ENCODE data around the gene CCT5.

DNA sequence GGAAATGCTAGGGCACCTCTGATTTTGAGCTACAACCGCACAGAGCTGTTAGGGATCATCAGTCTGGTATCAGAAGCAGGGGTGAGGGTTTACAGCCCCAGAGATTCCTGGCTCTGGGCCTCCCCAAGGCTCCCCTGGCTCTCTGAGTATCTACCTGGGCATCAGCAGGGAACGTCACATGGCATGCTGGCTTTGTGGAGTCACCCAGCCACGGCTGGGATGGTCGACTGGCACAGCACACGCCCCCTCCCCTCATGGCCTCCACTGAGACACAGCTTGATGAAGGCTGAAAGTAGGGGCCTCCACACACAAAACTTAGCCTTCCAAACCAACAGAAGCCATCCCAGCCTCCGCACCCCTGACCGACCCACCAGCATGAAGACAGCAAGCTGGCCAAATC is 17.1 kb upstream of the CCT5 start:
- TF ChIP-seq POLR2A (IDR thresholded peaks at IDR 0.05), result no peak
- TF ChIP-seq, protein P1, sequence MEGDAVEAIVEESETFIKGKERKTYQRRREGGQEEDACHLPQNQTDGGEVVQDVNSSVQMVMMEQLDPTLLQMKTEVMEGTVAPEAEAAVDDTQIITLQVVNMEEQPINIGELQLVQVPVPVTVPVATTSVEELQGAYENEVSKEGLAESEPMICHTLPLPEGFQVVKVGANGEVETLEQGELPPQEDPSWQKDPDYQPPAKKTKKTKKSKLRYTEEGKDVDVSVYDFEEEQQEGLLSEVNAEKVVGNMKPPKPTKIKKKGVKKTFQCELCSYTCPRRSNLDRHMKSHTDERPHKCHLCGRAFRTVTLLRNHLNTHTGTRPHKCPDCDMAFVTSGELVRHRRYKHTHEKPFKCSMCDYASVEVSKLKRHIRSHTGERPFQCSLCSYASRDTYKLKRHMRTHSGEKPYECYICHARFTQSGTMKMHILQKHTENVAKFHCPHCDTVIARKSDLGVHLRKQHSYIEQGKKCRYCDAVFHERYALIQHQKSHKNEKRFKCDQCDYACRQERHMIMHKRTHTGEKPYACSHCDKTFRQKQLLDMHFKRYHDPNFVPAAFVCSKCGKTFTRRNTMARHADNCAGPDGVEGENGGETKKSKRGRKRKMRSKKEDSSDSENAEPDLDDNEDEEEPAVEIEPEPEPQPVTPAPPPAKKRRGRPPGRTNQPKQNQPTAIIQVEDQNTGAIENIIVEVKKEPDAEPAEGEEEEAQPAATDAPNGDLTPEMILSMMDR (IDR thresholded peaks at IDR 0.05), result no peak

Measured in adrenal gland (tissue), 5 donors.